ENCODE measurements around the gene DDIT4.
"Not testable (repeated sequence)": the region's sequence is repeated elsewhere in the genome, so short reads cannot be mapped to it uniquely, and the experiment has no call there.

DDIT4 gene

DNA sequence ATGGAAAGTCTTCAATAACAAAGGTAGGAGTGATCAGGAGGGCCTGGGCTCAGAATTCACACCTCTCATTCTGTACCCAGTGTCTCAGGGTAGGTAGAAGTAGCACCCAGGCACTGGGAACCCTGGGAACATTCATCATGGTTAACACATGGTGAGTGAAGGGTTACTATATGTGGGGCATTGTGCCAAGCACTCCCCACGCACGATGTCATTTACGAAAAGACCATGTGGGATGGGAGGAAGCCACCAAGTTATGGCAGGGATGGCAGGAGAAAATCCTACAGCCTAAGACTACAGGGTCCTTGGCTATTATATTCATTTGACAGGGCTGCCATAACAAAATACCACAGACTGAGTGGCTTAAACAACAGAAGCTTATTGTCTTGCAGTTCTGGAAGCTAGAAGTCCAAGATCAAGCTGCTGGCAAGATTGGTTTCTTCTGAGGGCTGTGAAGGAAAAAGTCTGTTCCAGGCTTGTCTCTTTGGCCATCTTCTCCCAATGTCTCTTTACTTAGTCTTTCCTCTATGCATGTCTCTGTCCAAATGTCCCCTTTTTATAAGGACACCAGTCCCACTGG is 27.7 kb upstream of the DDIT4 start:
- Histone ChIP-seq H3K4me3 (ENCODE audit: low read depth, low read length) (no peak overlapping the region), H3K27ac (no peak overlapping the region), H3K9me3 (ENCODE audit: severe bottlenecking) (no peaks in the 10 kb centered on the region), H3K27me3 (ENCODE audit: insufficient read depth, low read depth, severe bottlenecking) (no peaks in the 10 kb centered on the region), H3K36me3 (no peaks in the 10 kb centered on the region)
- TF ChIP-seq, protein P1, sequence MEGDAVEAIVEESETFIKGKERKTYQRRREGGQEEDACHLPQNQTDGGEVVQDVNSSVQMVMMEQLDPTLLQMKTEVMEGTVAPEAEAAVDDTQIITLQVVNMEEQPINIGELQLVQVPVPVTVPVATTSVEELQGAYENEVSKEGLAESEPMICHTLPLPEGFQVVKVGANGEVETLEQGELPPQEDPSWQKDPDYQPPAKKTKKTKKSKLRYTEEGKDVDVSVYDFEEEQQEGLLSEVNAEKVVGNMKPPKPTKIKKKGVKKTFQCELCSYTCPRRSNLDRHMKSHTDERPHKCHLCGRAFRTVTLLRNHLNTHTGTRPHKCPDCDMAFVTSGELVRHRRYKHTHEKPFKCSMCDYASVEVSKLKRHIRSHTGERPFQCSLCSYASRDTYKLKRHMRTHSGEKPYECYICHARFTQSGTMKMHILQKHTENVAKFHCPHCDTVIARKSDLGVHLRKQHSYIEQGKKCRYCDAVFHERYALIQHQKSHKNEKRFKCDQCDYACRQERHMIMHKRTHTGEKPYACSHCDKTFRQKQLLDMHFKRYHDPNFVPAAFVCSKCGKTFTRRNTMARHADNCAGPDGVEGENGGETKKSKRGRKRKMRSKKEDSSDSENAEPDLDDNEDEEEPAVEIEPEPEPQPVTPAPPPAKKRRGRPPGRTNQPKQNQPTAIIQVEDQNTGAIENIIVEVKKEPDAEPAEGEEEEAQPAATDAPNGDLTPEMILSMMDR (IDR thresholded peaks at IDR 0.05; ENCODE audit: low read depth, low read length): no peak
- DNase-seq: no peak

DNA sequence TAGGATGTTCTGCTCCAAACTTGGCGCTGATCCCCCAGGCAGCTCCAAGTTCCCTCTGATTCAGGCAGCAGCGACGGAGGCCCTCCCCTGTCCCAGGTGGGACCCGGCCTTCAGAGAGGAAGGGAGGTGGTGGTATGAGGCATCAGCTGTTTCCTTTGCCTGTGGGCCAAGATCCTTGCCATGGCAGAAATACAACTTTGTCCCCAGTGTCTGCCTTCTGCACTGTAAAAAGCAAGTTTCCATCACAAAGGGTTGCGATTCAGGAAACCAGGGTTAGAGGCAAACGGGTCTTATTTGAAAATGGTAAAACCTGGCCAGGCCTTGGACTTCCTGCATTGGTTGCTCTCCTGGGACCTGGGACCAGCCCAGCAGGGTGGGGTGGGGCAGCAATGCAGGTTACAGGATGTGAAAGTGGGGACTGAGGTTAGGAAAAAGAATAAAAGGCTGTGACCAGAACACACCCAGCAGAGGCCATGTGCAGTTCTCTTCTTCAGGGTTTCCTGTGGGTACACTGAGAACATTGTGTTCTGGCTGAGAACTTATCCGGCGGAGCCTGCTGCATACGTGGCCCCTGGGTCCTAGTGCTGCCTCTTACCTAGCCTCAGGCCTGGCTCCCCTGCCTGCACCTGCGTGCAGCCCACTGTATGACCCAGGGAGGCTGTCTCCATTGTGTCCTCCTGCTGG is 25.1 kb upstream of the DDIT4 start:
- TF ChIP-seq, protein P1 (IDR thresholded peaks at IDR 0.05; ENCODE audit: low read depth, low read length): no peak
- Histone ChIP-seq H3K4me3 (ENCODE audit: low read depth, low read length) (no peak overlapping the region), H3K9me3 (ENCODE audit: severe bottlenecking) (no peaks in the 10 kb centered on the region), H3K27me3 (ENCODE audit: insufficient read depth, low read depth, severe bottlenecking) (no peaks in the 10 kb centered on the region), H3K27ac (no peak overlapping the region), H3K36me3 (no peaks in the 10 kb centered on the region)
- no peak for DNase-seq

DNA sequence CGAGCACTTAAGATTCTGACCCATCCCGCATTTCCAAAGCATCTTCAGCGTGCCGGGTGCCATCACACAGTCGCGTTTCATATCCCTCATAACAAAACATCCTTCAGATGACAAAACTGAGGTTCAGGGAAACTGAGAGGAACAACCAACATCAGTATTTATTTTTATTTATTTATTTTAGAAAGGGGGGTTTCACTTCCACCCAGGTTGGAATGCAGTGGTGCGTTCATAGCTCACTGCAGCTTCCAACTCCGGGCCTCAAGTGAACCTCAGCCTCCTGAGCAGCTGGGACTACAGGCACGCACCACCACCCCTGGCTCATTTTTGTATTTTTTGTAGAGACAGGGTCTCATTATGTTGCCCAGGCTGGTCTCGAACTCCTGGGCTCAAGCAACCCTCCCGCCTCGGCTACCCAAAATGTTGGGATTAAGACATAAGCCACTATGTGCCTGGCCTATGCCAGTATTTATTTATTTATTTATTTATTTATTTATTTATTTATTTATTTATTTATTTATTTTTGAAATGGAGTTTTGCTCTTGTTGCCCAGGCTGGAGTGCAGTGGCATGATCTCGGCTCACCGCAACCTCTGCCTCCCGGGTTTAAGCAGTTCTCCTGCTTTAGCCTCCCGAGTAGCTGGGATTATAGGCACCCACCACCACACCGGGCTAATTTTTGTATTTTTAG is 24.4 kb upstream of the DDIT4 start:
- not testable (repeated sequence) for H3K4me3 ChIP-seq (ENCODE audit: low read depth, low read length); H3K36me3 ChIP-seq; H3K27ac ChIP-seq; DNase-seq; H3K9me3 ChIP-seq (ENCODE audit: severe bottlenecking); H3K27me3 ChIP-seq (ENCODE audit: insufficient read depth, low read depth, severe bottlenecking)

DNA sequence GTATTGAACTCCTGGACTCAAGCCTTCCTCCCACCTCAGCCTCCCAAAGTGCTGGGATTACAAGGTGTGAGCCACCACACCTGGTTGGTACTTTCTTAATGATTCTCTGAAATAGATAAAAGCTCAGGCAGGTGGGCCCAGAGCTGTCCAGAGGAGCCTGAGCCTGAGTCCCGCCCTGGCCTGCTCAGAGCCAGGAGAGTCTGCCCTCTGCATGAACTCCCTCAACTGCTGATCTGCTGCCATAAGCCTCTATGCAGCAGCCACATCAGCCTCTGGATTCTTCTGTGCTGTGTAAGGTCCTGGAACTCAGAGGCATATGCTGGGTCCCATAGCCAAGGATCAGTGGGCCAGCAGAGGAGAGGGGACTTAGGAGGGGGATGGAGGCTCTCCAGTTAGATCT is 23.1 kb upstream of the DDIT4 start:
- Histone ChIP-seq H3K27ac (no peak overlapping the region), H3K4me3 (ENCODE audit: low read depth, low read length) (no peak overlapping the region), H3K9me3 (ENCODE audit: severe bottlenecking) (no peaks in the 10 kb centered on the region), H3K36me3 (no peaks in the 10 kb centered on the region), H3K27me3 (ENCODE audit: insufficient read depth, low read depth, severe bottlenecking) (no peaks in the 10 kb centered on the region)
- peak; percentile 51 for DNase-seq
- TF ChIP-seq, protein P1 (IDR thresholded peaks at IDR 0.05; ENCODE audit: low read depth, low read length): no peak

DNA sequence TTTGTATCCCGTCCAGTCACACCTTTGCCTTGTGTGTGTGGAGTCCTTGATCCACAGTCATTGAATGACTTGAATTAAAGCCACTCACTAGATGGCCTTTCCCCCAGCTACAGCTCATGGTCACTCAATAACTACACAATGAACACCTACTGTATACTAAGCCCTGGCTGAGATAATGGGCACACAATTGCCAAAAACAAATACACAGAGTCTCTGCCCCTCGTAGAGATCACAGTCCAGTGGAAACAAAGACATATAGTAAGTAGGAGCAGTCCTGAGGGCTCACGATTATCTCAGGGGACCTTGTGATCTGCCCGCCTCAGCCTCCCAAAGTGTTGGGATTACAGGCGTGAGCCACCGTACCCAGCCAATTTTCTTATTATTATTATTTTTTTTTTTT is 22.1 kb upstream of the DDIT4 start:
- no peak for DNase-seq
- no peak overlapping the region for H3K27ac ChIP-seq
- TF ChIP-seq, protein P1 (IDR thresholded peaks at IDR 0.05; ENCODE audit: low read depth, low read length): no peak

DNA sequence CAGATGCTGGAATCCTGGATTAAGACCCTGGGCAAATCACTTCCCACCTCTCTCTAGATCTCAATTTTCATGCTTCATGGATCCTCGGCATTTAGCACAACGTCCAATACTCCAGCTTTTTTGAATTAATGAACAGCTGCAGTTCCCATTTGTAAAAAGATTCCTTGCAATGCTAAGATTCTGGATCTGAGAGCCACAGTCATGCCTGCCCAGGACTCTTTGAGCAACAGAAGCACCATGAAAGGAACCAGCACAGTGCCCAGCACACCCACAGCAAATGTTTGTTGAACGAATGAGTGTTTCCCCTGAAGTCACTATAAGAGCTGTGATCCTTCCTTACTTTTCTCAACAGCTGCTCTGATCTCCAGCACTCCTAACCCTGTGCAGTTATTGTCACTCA is 20.8 kb upstream of the DDIT4 start:
- H3K27ac ChIP-seq: no peak overlapping the region
- H3K27me3 ChIP-seq (ENCODE audit: insufficient read depth, low read depth, severe bottlenecking): no peaks in the 10 kb centered on the region
- DNase-seq: no peak
- TF ChIP-seq, protein P1 (IDR thresholded peaks at IDR 0.05; ENCODE audit: low read depth, low read length): no peak
- H3K4me3 ChIP-seq (ENCODE audit: low read depth, low read length): no peak overlapping the region
- no peaks in the 10 kb centered on the region for H3K9me3 ChIP-seq (ENCODE audit: severe bottlenecking)
- H3K36me3 ChIP-seq: no peaks in the 10 kb centered on the region

More for the DNA sequence above, 22.1 kb upstream of the DDIT4 start:
- no peaks in the 10 kb centered on the region for H3K9me3 ChIP-seq (ENCODE audit: severe bottlenecking)
- no peaks in the 10 kb centered on the region for H3K27me3 ChIP-seq (ENCODE audit: insufficient read depth, low read depth, severe bottlenecking)
- no peaks in the 10 kb centered on the region for H3K36me3 ChIP-seq
- no peak overlapping the region for H3K4me3 ChIP-seq (ENCODE audit: low read depth, low read length)

All from WERI-Rb-1 (cell line).